Endothelial cell (in vitro differentiated cells): Measurements from ENCODE around the gene EFCAB13. TPM values are rescaled to one million over a fixed set of nuclear protein-coding genes. Genes with fewer than 3 reads are reported as not detected.
"Not testable (repeated sequence)": the region's sequence is repeated elsewhere in the genome, so short reads cannot be mapped to it uniquely, and the experiment has no call there.

ENCODE experiments used
- DNase-seq: peaks from one replicate; pipeline ENCODE4 v3.0.0; 2021; ENCODE audit warnings: low spot score
- H3K27ac Mint-ChIP-seq: one replicate; pipeline ENCODE4 v1.8.0; 2021; ENCODE audit warnings: mixed read lengths, inconsistent platforms; ENCODE audit not compliant: unreplicated experiment
- H3K27me3 Mint-ChIP-seq: one replicate; pipeline ENCODE4 v1.8.0; 2021; ENCODE audit warnings: mild to moderate bottlenecking, moderate library complexity, mixed read lengths, inconsistent platforms; ENCODE audit not compliant: unreplicated experiment
- H3K36me3 Mint-ChIP-seq: one replicate; pipeline ENCODE4 v1.8.0; 2021; ENCODE audit warnings: mild to moderate bottlenecking, low read depth, mixed read lengths, inconsistent platforms; ENCODE audit not compliant: unreplicated experiment
- H3K4me1 Mint-ChIP-seq: one replicate; pipeline ENCODE4 v1.8.0; 2021; ENCODE audit warnings: mild to moderate bottlenecking, mixed read lengths, inconsistent platforms; ENCODE audit not compliant: unreplicated experiment
- H3K4me3 Mint-ChIP-seq: one replicate; pipeline ENCODE4 v1.8.0; 2021; ENCODE audit warnings: mild to moderate bottlenecking, mixed read lengths, inconsistent platforms; ENCODE audit not compliant: unreplicated experiment
- H3K9me3 Mint-ChIP-seq: one replicate; pipeline ENCODE4 v1.8.0; 2021; ENCODE audit warnings: mixed read lengths, inconsistent platforms; ENCODE audit not compliant: unreplicated experiment
- CTCF ChIP-seq: fragments of 200-600 bp; sonication (generic); IDR thresholded peaks from one replicate; pipeline ENCODE4 v1.5.0; 2021; ENCODE audit warnings: antibody characterized with exemption; ENCODE audit not compliant: unreplicated experiment
- total RNA-seq: library from RNA; stranded (reverse); fragmentation: NEBNext Ultra II Directional; extraction: Animal tissue kit (Norgen Biotek cat#: 25700); gene quantifications from one replicate; pipeline ENCODE4 v1.2.1, GENCODE V29; 2021; ENCODE audit not compliant: unreplicated experiment

The EFCAB13 gene
- total RNA-seq, 1 donor from 2014 or later = 4.6 TPM

- no peaks in the 10 kb centered on the region for H3K4me1 Mint-ChIP-seq
- H3K27me3 Mint-ChIP-seq = peaks cover 3% of the 10 kb centered on the region
- H3K27ac Mint-ChIP-seq = no peak overlapping the region
- H3K4me3 Mint-ChIP-seq = peak overlapping the region; percentile 83
- no peak for TF ChIP-seq CTCF
- H3K36me3 Mint-ChIP-seq = peaks cover 10% of the 10 kb centered on the region
- H3K9me3 Mint-ChIP-seq = no peaks in the 10 kb centered on the region
- DNase-seq = peak; percentile 15
Measured at GRCh38 chr17:47423406-47424295, 99.9 kb downstream of the EFCAB13 start.

GRCh38 chr17:47425233-47425632, 101.5 kb downstream of the EFCAB13 start:
- not testable (repeated sequence) for H3K4me3 Mint-ChIP-seq, H3K27ac Mint-ChIP-seq, H3K4me1 Mint-ChIP-seq

GRCh38 chr17:47425887-47426635, 102.3 kb downstream of the EFCAB13 start:
- H3K4me1 Mint-ChIP-seq, H3K4me3 Mint-ChIP-seq, DNase-seq, H3K9me3 Mint-ChIP-seq, H3K27me3 Mint-ChIP-seq, H3K36me3 Mint-ChIP-seq, H3K27ac Mint-ChIP-seq: not testable (repeated sequence)

More at GRCh38 chr17:47425233-47425632, 101.5 kb downstream of the EFCAB13 start:
- not testable (repeated sequence) for H3K27me3 Mint-ChIP-seq, DNase-seq, H3K9me3 Mint-ChIP-seq, H3K36me3 Mint-ChIP-seq

- H3K9me3 Mint-ChIP-seq = no peaks in the 10 kb centered on the region
- peaks cover 5% of the 10 kb centered on the region for H3K36me3 Mint-ChIP-seq
- peaks cover 3% of the 10 kb centered on the region for H3K27me3 Mint-ChIP-seq
- no peak overlapping the region for H3K4me3 Mint-ChIP-seq
- DNase-seq = no peak
- TF ChIP-seq CTCF = no peak
- no peaks in the 10 kb centered on the region for H3K4me1 Mint-ChIP-seq
- no peak overlapping the region for H3K27ac Mint-ChIP-seq
Measured at GRCh38 chr17:47427985-47428384, 104.2 kb downstream of the EFCAB13 start.

- H3K9me3 Mint-ChIP-seq, H3K36me3 Mint-ChIP-seq, H3K4me1 Mint-ChIP-seq, H3K27ac Mint-ChIP-seq, H3K27me3 Mint-ChIP-seq, DNase-seq, H3K4me3 Mint-ChIP-seq: not testable (repeated sequence)
Measured at GRCh38 chr17:47432240-47432639, 108.5 kb downstream of the EFCAB13 start.

GRCh38 chr17:47465165-47465564, 141.4 kb downstream of the EFCAB13 start:
- peaks cover 3% of the 10 kb centered on the region for H3K36me3 Mint-ChIP-seq
- H3K9me3 Mint-ChIP-seq = no peaks in the 10 kb centered on the region
- no peak overlapping the region for H3K27ac Mint-ChIP-seq
- no peak overlapping the region for H3K4me3 Mint-ChIP-seq
- H3K27me3 Mint-ChIP-seq = peaks cover 1% of the 10 kb centered on the region
- DNase-seq = no peak
- no peaks in the 10 kb centered on the region for H3K4me1 Mint-ChIP-seq
- no peak for TF ChIP-seq CTCF

GRCh38 chr17:47466976-47467375, 143.2 kb downstream of the EFCAB13 start:
- H3K27me3 Mint-ChIP-seq, H3K9me3 Mint-ChIP-seq, H3K4me3 Mint-ChIP-seq, H3K27ac Mint-ChIP-seq, H3K36me3 Mint-ChIP-seq, DNase-seq, H3K4me1 Mint-ChIP-seq: not testable (repeated sequence)
